HG02885 (cell line): ENCODE data around the gene ASB5.
A peak's percentile ranks its signal among the peaks of the same experiment; 100 is the strongest.

Experiments used
- ATAC-seq: cut with Tn5 transposase; IDR thresholded peaks from one replicate; pipeline ENCODE4 v1.9.1; 2021; ENCODE audit warnings: mild to moderate bottlenecking; ENCODE audit not compliant: unreplicated experiment, poor library complexity

Gene ASB5

DNA sequence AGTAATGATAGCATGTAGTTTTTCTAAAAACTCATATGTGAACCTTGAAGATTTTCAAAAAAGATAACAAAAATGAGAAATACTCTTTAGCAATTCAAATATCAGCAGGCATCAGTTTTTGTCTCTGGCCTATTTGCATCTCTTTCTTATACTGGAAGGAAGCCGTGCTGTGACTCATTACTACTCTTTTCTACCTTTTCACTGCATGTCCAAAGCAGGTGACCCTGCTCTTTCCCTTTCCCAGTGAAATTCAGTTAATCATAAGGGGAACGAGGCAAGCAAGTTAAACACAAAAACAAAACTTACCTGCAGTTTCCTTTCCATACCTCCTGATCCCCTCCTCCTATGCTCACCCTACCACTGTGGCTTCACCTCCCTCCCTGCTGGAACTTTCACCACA, 83.0 kb downstream of the ASB5 start:
- peak; percentile 47 for ATAC-seq

GRCh38 chr4:176185051-176185450, 84.0 kb downstream of the ASB5 start:
- no peak for ATAC-seq
